ENCODE measurements around the gene TMEM139.

TMEM139 gene

GRCh38 chr7:143315776-143316175 is 31.0 kb downstream of the TMEM139 start, which contains the start of gene CLCN1:
CLCN1 (plus strand) TSS chr7:143316111; CDS start chr7:143316213, 102 bp downstream.
- H3K27ac ChIP-seq (ENCODE audit: low read length): no peak within 1 kb of the TSS
- H3K9ac ChIP-seq (ENCODE audit: low read depth, low read length): no peak within 1 kb of the TSS
- H3K4me1 ChIP-seq (ENCODE audit: insufficient read depth, low read length): no peaks in the 10 kb centered on the region
- H3K9me3 ChIP-seq (ENCODE audit: insufficient read depth, low read depth, low read length): no peaks in the 10 kb centered on the region
- no peak within 1 kb of the TSS for H3K4me3 ChIP-seq (ENCODE audit: low read length)
- H3K27me3 ChIP-seq (ENCODE audit: insufficient read depth, low read length): no peaks in the 10 kb centered on the region
- H3K36me3 ChIP-seq (ENCODE audit: insufficient read depth, low read depth, low read length): no peaks in the 10 kb centered on the region

GRCh38 chr7:143316492-143316891 is 31.7 kb downstream of the TMEM139 start:
- Histone ChIP-seq H3K9ac (ENCODE audit: low read depth, low read length) (no peak overlapping the region), H3K27me3 (ENCODE audit: insufficient read depth, low read length) (no peaks in the 10 kb centered on the region), H3K36me3 (ENCODE audit: insufficient read depth, low read depth, low read length) (no peaks in the 10 kb centered on the region), H3K9me3 (ENCODE audit: insufficient read depth, low read depth, low read length) (no peaks in the 10 kb centered on the region), H3K4me1 (ENCODE audit: insufficient read depth, low read length) (no peaks in the 10 kb centered on the region), H3K4me3 (ENCODE audit: low read length) (no peak overlapping the region), H3K27ac (ENCODE audit: low read length) (no peak overlapping the region)

GRCh38 chr7:143318661-143319060 is 33.9 kb downstream of the TMEM139 start:
- Histone ChIP-seq H3K9ac (ENCODE audit: low read depth, low read length) (no peak overlapping the region), H3K27me3 (ENCODE audit: insufficient read depth, low read length) (no peaks in the 10 kb centered on the region), H3K4me1 (ENCODE audit: insufficient read depth, low read length) (no peaks in the 10 kb centered on the region), H3K4me3 (ENCODE audit: low read length) (no peak overlapping the region), H3K27ac (ENCODE audit: low read length) (no peak overlapping the region), H3K9me3 (ENCODE audit: insufficient read depth, low read depth, low read length) (no peaks in the 10 kb centered on the region), H3K36me3 (ENCODE audit: insufficient read depth, low read depth, low read length) (no peaks in the 10 kb centered on the region)

- H3K27me3 ChIP-seq (ENCODE audit: insufficient read depth, low read length): no peaks in the 10 kb centered on the region
Observed at GRCh38 chr7:143320620-143321019, 35.9 kb downstream of the TMEM139 start.

GRCh38 chr7:143321242-143321641 is 36.5 kb downstream of the TMEM139 start:
- Histone ChIP-seq H3K27me3 (ENCODE audit: insufficient read depth, low read length) (no peaks in the 10 kb centered on the region), H3K36me3 (ENCODE audit: insufficient read depth, low read depth, low read length) (no peaks in the 10 kb centered on the region), H3K27ac (ENCODE audit: low read length) (no peak overlapping the region), H3K9me3 (ENCODE audit: insufficient read depth, low read depth, low read length) (no peaks in the 10 kb centered on the region), H3K4me1 (ENCODE audit: insufficient read depth, low read length) (peaks cover 2% of the 10 kb centered on the region; the same call in 1 of the 2 replicates), H3K4me3 (ENCODE audit: low read length) (no peak overlapping the region), H3K9ac (ENCODE audit: low read depth, low read length) (no peak overlapping the region)

More at GRCh38 chr7:143320620-143321019, 35.9 kb downstream of the TMEM139 start:
- no peak overlapping the region for H3K9ac ChIP-seq (ENCODE audit: low read depth, low read length)
- H3K27ac ChIP-seq (ENCODE audit: low read length): no peak overlapping the region
- peaks cover 2% of the 10 kb centered on the region; the same call in 1 of the 2 replicates for H3K4me1 ChIP-seq (ENCODE audit: insufficient read depth, low read length)
- no peaks in the 10 kb centered on the region for H3K36me3 ChIP-seq (ENCODE audit: insufficient read depth, low read depth, low read length)
- H3K9me3 ChIP-seq (ENCODE audit: insufficient read depth, low read depth, low read length): no peaks in the 10 kb centered on the region
- H3K4me3 ChIP-seq (ENCODE audit: low read length): no peak overlapping the region

GRCh38 chr7:143321734-143322133 is 37.0 kb downstream of the TMEM139 start:
- H3K27ac ChIP-seq (ENCODE audit: low read length): no peak overlapping the region
- H3K4me3 ChIP-seq (ENCODE audit: low read length): no peak overlapping the region
- H3K27me3 ChIP-seq (ENCODE audit: insufficient read depth, low read length): no peaks in the 10 kb centered on the region
- H3K36me3 ChIP-seq (ENCODE audit: insufficient read depth, low read depth, low read length): no peaks in the 10 kb centered on the region
- peaks cover 2% of the 10 kb centered on the region; the same call in 1 of the 2 replicates for H3K4me1 ChIP-seq (ENCODE audit: insufficient read depth, low read length)
- no peak overlapping the region for H3K9ac ChIP-seq (ENCODE audit: low read depth, low read length)
- H3K9me3 ChIP-seq (ENCODE audit: insufficient read depth, low read depth, low read length): no peaks in the 10 kb centered on the region

GRCh38 chr7:143322760-143323633 is 38.2 kb downstream of the TMEM139 start:
- no peaks in the 10 kb centered on the region for H3K27me3 ChIP-seq (ENCODE audit: insufficient read depth, low read length)
- H3K36me3 ChIP-seq (ENCODE audit: insufficient read depth, low read depth, low read length): no peaks in the 10 kb centered on the region
- no peaks in the 10 kb centered on the region for H3K9me3 ChIP-seq (ENCODE audit: insufficient read depth, low read depth, low read length)
- no peak overlapping the region for H3K4me3 ChIP-seq (ENCODE audit: low read length)
- H3K4me1 ChIP-seq (ENCODE audit: insufficient read depth, low read length): peaks cover 2% of the 10 kb centered on the region; the same call in 1 of the 2 replicates
- H3K9ac ChIP-seq (ENCODE audit: low read depth, low read length): no peak overlapping the region
- H3K27ac ChIP-seq (ENCODE audit: low read length): no peak overlapping the region

- no peak overlapping the region for H3K27ac ChIP-seq (ENCODE audit: low read length)
- peaks cover 2% of the 10 kb centered on the region; the same call in 1 of the 2 replicates for H3K4me1 ChIP-seq (ENCODE audit: insufficient read depth, low read length)
- no peaks in the 10 kb centered on the region for H3K36me3 ChIP-seq (ENCODE audit: insufficient read depth, low read depth, low read length)
- no peak overlapping the region for H3K4me3 ChIP-seq (ENCODE audit: low read length)
- no peaks in the 10 kb centered on the region for H3K27me3 ChIP-seq (ENCODE audit: insufficient read depth, low read length)
- H3K9me3 ChIP-seq (ENCODE audit: insufficient read depth, low read depth, low read length): no peaks in the 10 kb centered on the region
- no peak overlapping the region for H3K9ac ChIP-seq (ENCODE audit: low read depth, low read length)
Observed at GRCh38 chr7:143323653-143324052, 38.9 kb downstream of the TMEM139 start.

- no peak overlapping the region for H3K4me3 ChIP-seq (ENCODE audit: low read length)
- H3K9me3 ChIP-seq (ENCODE audit: insufficient read depth, low read depth, low read length): no peaks in the 10 kb centered on the region
- no peaks in the 10 kb centered on the region for H3K27me3 ChIP-seq (ENCODE audit: insufficient read depth, low read length)
- H3K4me1 ChIP-seq (ENCODE audit: insufficient read depth, low read length): peaks cover 2% of the 10 kb centered on the region; the same call in 1 of the 2 replicates
- no peak overlapping the region for H3K27ac ChIP-seq (ENCODE audit: low read length)
- H3K36me3 ChIP-seq (ENCODE audit: insufficient read depth, low read depth, low read length): no peaks in the 10 kb centered on the region
- H3K9ac ChIP-seq (ENCODE audit: low read depth, low read length): no peak overlapping the region
Observed at GRCh38 chr7:143325240-143325639, 40.5 kb downstream of the TMEM139 start.

- Histone ChIP-seq H3K36me3 (ENCODE audit: insufficient read depth, low read depth, low read length) (no peaks in the 10 kb centered on the region), H3K27ac (ENCODE audit: low read length) (no peak overlapping the region), H3K9me3 (ENCODE audit: insufficient read depth, low read depth, low read length) (no peaks in the 10 kb centered on the region), H3K9ac (ENCODE audit: low read depth, low read length) (no peak overlapping the region), H3K27me3 (ENCODE audit: insufficient read depth, low read length) (no peaks in the 10 kb centered on the region), H3K4me3 (ENCODE audit: low read length) (no peak overlapping the region), H3K4me1 (ENCODE audit: insufficient read depth, low read length) (peaks cover 2% of the 10 kb centered on the region; the same call in 1 of the 2 replicates)
Observed at GRCh38 chr7:143327903-143328302, 43.1 kb downstream of the TMEM139 start.

GRCh38 chr7:143329471-143330170 is 44.9 kb downstream of the TMEM139 start:
- H3K9me3 ChIP-seq (ENCODE audit: insufficient read depth, low read depth, low read length): no peaks in the 10 kb centered on the region
- H3K9ac ChIP-seq (ENCODE audit: low read depth, low read length): no peak overlapping the region
- no peak overlapping the region for H3K27ac ChIP-seq (ENCODE audit: low read length)
- H3K36me3 ChIP-seq (ENCODE audit: insufficient read depth, low read depth, low read length): no peaks in the 10 kb centered on the region
- H3K27me3 ChIP-seq (ENCODE audit: insufficient read depth, low read length): no peaks in the 10 kb centered on the region
- H3K4me1 ChIP-seq (ENCODE audit: insufficient read depth, low read length): no peaks in the 10 kb centered on the region
- H3K4me3 ChIP-seq (ENCODE audit: low read length): no peak overlapping the region
